Endodermal cell (in vitro differentiated cells): ENCODE data around the gene FOXO6. TPM values are rescaled to one million over a fixed set of nuclear protein-coding genes. Genes with fewer than 3 reads are reported as not detected.

Source experiments
- DNase-seq: peaks from one replicate; pipeline ENCODE4 v3.0.0-alpha.2; 2017
- H3K27ac ChIP-seq: 2 replicates; pipeline ENCODE4 v1.5.1; 2013; ENCODE audit warnings: mild to moderate bottlenecking, low read depth, low read length, moderate library complexity
- H3K27me3 ChIP-seq: 2 replicates; pipeline ENCODE4 v1.6.1; 2013; ENCODE audit warnings: mild to moderate bottlenecking, low read length, moderate library complexity; ENCODE audit not compliant: insufficient read depth, control insufficient read depth, poor library complexity, severe bottlenecking
- H3K36me3 ChIP-seq: 2 replicates; pipeline ENCODE4 v1.7.0; 2013; ENCODE audit warnings: mild to moderate bottlenecking, low read length, moderate library complexity; ENCODE audit not compliant: control insufficient read depth, insufficient read depth
- H3K4me1 ChIP-seq: one replicate; pipeline ENCODE4 v1.7.0; 2013; ENCODE audit warnings: low read length; ENCODE audit not compliant: control insufficient read depth, insufficient read depth
- H3K4me3 ChIP-seq: 2 replicates; pipeline ENCODE4 v1.5.1; 2013; ENCODE audit warnings: mild to moderate bottlenecking, low read length, moderate library complexity
- H3K9ac ChIP-seq: 2 replicates; pipeline ENCODE4 v1.6.1; 2013; ENCODE audit warnings: mild to moderate bottlenecking, low read length, moderate library complexity; ENCODE audit not compliant: poor library complexity, severe bottlenecking; ENCODE audit errors: extremely low read depth
- H3K9me3 ChIP-seq: 2 replicates; pipeline ENCODE4 v1.6.1; 2013; ENCODE audit warnings: mild to moderate bottlenecking, low read length, moderate library complexity; ENCODE audit not compliant: control insufficient read depth
- H3K27ac Mint-ChIP-seq: 2 replicates; pipeline ENCODE4 v1.8.0; 2020; ENCODE audit warnings: mixed read lengths
- H3K27me3 Mint-ChIP-seq: 2 replicates; pipeline ENCODE4 v1.8.0; 2021; ENCODE audit warnings: mild to moderate bottlenecking, mixed read lengths; ENCODE audit not compliant: insufficient read depth
- H3K36me3 Mint-ChIP-seq: 2 replicates; pipeline ENCODE4 v1.8.0; 2020; ENCODE audit warnings: low read depth, mixed read lengths
- H3K4me1 Mint-ChIP-seq: 2 replicates; pipeline ENCODE4 v1.8.0; 2020; ENCODE audit warnings: mixed read lengths
- H3K4me3 Mint-ChIP-seq: 2 replicates; pipeline ENCODE4 v1.8.0; 2020; ENCODE audit warnings: mild to moderate bottlenecking, moderate library complexity, mixed read lengths
- H3K9me3 Mint-ChIP-seq: 2 replicates; pipeline ENCODE4 v1.8.0; 2020; ENCODE audit warnings: mild to moderate bottlenecking, mixed read lengths
- whole genome bisulfite sequencing, 2 experiments: methylation state at CpG; one replicate each; pipeline versions ENCODE4 v1.1.5 to v1.1.7; 2013; ENCODE audit warnings: missing lambda C conversion rate in 2 of 2, mixed read lengths in 1 of 2; ENCODE audit not compliant: insufficient coverage in 1 of 2, insufficient read length in 1 of 2; 5-methylcytosine and 5-hydroxymethylcytosine counted together
- total RNA-seq, 2 donors: library from RNA; stranded (reverse); fragmentation: NEBNext Ultra II Directional in 1 of 2; extraction: Animal tissue kit (Norgen Biotek cat#: 25700) in 1 of 2; gene quantifications; 2 replicates in 1 of 2; 3 replicates in 1 of 2; pipeline ENCODE4 v1.2.1, GENCODE V29; 2021
- TF ChIP-seq, protein P1 (sequence below): fragments of 200-600 bp; sonication (generic); conservative IDR thresholded peaks from 2 replicates; pipeline ENCODE4 v1.5.0; 2021; ENCODE audit warnings: antibody characterized with exemption, mild to moderate bottlenecking

FOXO6 gene
- total RNA-seq, 2 donors from 2014 or later = 1.7 to 1.8 TPM

DNA sequence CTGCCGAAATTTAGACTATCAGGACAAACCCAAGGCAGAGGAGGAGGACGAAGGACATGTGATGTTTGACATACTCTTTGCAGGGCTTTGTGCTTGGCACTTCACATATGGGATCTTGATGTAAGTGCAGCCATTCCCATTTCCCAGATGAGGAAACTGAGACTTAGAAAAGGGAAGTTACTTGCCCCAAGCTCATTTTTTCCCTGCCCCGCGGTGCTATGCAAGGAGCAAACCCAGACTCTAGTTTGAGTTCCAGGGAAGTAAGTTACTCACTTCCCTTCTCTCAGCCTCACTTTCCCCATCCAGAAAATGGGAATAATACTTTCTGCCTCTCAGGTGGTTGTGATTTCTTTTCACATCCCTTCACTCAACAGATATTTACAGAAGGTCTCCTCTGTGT lies 4.5 kb upstream of the FOXO6 start:
- H3K4me1 ChIP-seq = peaks cover 5% of the 10 kb centered on the region
- H3K9me3 ChIP-seq = no peaks in the 10 kb centered on the region
- H3K27ac Mint-ChIP-seq = no peak overlapping the region
- no peak for DNase-seq
- 91 to 92% methylated on average over 4 of the region's 4 CpGs for WGBS, 2 experiments
- H3K4me3 Mint-ChIP-seq = no peak overlapping the region
- H3K9ac ChIP-seq = no peak overlapping the region
- no peaks in the 10 kb centered on the region for H3K36me3 ChIP-seq
- H3K27ac ChIP-seq = no peak overlapping the region
- TF ChIP-seq, protein P1, sequence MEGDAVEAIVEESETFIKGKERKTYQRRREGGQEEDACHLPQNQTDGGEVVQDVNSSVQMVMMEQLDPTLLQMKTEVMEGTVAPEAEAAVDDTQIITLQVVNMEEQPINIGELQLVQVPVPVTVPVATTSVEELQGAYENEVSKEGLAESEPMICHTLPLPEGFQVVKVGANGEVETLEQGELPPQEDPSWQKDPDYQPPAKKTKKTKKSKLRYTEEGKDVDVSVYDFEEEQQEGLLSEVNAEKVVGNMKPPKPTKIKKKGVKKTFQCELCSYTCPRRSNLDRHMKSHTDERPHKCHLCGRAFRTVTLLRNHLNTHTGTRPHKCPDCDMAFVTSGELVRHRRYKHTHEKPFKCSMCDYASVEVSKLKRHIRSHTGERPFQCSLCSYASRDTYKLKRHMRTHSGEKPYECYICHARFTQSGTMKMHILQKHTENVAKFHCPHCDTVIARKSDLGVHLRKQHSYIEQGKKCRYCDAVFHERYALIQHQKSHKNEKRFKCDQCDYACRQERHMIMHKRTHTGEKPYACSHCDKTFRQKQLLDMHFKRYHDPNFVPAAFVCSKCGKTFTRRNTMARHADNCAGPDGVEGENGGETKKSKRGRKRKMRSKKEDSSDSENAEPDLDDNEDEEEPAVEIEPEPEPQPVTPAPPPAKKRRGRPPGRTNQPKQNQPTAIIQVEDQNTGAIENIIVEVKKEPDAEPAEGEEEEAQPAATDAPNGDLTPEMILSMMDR = no peak
- no peaks in the 10 kb centered on the region for H3K36me3 Mint-ChIP-seq
- H3K27me3 ChIP-seq = peaks cover 10% of the 10 kb centered on the region
- H3K4me3 ChIP-seq = no peak overlapping the region
- peaks cover 32% of the 10 kb centered on the region for H3K27me3 Mint-ChIP-seq
- H3K9me3 Mint-ChIP-seq = no peaks in the 10 kb centered on the region
- peaks cover 40% of the 10 kb centered on the region for H3K4me1 Mint-ChIP-seq

- Mint-ChIP-seq H3K27me3 (peaks cover 38% of the 10 kb centered on the region), H3K4me3 (no peak overlapping the region), H3K36me3 (no peaks in the 10 kb centered on the region), H3K27ac (no peak overlapping the region), H3K4me1 (peaks cover 32% of the 10 kb centered on the region), H3K9me3 (no peaks in the 10 kb centered on the region)
- Histone ChIP-seq H3K27me3 (peaks cover 18% of the 10 kb centered on the region), H3K36me3 (no peaks in the 10 kb centered on the region), H3K4me3 (no peak overlapping the region), H3K9ac (no peak overlapping the region), H3K4me1 (peaks cover 5% of the 10 kb centered on the region), H3K27ac (no peak overlapping the region), H3K9me3 (no peaks in the 10 kb centered on the region)
- DNase-seq = peak; percentile 67
- TF ChIP-seq, protein P1 = no peak
- WGBS, 2 experiments = 54 to 69% methylated on average over 3 to 6 of the region's 6 CpGs
Observed at GRCh38 chr1:41357451-41358101, 3.7 kb upstream of the FOXO6 start.

GRCh38 chr1:41358131-41359021 lies 2.9 kb upstream of the FOXO6 start:
- H3K4me1 ChIP-seq = peaks cover 5% of the 10 kb centered on the region
- no peaks in the 10 kb centered on the region for H3K36me3 ChIP-seq
- Mint-ChIP-seq H3K27ac (no peak overlapping the region), H3K4me1 (peaks cover 31% of the 10 kb centered on the region), H3K36me3 (no peaks in the 10 kb centered on the region), H3K9me3 (no peaks in the 10 kb centered on the region), H3K4me3 (no peak overlapping the region), H3K27me3 (peaks cover 46% of the 10 kb centered on the region)
- peak; percentile 75 for DNase-seq
- TF ChIP-seq, protein P1 = no peak
- H3K27ac ChIP-seq = no peak overlapping the region
- no peak overlapping the region for H3K4me3 ChIP-seq
- no peak overlapping the region for H3K9ac ChIP-seq
- WGBS, 2 experiments = 71 to 84% methylated on average over 14 to 25 of the region's 25 CpGs
- H3K9me3 ChIP-seq = no peaks in the 10 kb centered on the region
- H3K27me3 ChIP-seq = peaks cover 26% of the 10 kb centered on the region
